Stomach (tissue), 4 donors: ENCODE results near the gene TMEM255B.

ENCODE experiments used
- CTCF ChIP-seq, 7 experiments: fragments of 450-650 bp in 4 of 7; fragments of 200-600 bp in 3 of 7; sonication (generic) in 3 of 7; IDR thresholded peaks; one replicate each; pipeline ENCODE4 v1.5.1; 2016 to 2019; ENCODE audit warnings: antibody characterized with exemption in 7 of 7, control low read depth in 2 of 7, mild to moderate bottlenecking in 1 of 7
- EP300 ChIP-seq: sonication (generic); formaldehyde crosslinking; IDR thresholded peaks from one replicate; pipeline ENCODE4 v1.6.1; 2017; ENCODE audit warnings: antibody characterized with exemption
- POLR2A ChIP-seq, 4 donors: fragments of 450-650 bp; IDR thresholded peaks; one replicate each; pipeline ENCODE4 v1.6.1; 2016; ENCODE audit warnings: antibody characterized with exemption in 4 of 4, control low read depth in 2 of 4, mild to moderate bottlenecking in 1 of 4, moderate library complexity in 1 of 4

DNA sequence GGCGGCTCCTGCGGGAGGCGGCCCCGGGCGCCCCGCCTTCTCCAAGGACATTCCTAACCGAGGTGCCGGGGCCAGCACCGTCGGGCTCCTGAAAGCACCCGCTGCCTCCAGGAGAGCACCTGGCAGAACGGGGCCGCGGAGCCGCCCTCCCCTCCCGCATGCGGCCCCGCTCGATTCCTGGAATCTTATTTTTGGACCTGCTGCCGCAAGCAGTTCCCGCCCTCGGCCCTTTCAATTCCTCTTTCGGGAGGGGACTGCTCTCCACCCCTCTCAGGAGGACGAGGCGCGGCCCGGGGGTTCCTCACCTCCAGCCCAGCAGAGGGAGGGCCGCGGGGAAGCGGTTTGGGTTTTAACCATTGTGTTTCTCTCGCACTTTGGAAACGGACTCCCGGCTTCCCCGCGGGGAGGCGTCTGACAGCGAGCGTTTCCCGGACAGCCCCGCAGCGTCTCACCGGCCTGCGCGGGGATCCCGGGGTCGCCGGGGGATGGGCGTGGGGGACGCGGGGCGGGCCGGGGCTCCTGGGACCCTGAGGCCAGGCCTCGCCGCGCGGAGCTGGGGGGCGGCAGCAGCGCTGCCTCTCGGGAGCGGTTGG lies 104.0 kb downstream of the TMEM255B start:
- TF ChIP-seq CTCF (IDR thresholded peaks at IDR 0.05), result no peak
- no peak for TF ChIP-seq POLR2A (IDR thresholded peaks at IDR 0.05)
- TF ChIP-seq EP300, result peak; percentile 45
